ENCODE results near the gene FILIP1L.

DNA sequence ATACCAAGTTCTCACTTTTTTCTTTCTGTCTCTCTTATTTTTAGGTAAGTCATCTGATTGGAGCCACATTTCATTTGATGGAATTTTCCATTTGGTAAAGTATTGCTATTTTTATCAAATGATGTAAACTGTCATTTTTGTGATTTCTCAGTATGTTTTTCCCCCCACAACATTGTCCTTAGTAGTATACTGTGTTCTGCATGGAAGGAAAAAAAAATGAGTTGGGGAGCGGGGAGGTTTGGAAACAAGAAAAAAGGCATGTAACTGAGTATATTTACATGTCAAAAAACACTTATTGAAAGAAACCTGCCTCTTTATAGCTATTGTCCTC is 104.2 kb downstream of the FILIP1L start:
- TF ChIP-seq RFX5 (IDR thresholded peaks at IDR 0.05; ENCODE audit: borderline replicate concordance, low read depth, low read length) (no peak), KDM4A (IDR thresholded peaks at IDR 0.05; ENCODE audit: low read depth, low read length, severe bottlenecking) (no peak), SP1 (IDR thresholded peaks at IDR 0.05; ENCODE audit: low read depth, low read length) (no peak)

Measured in H1 (cell line).